Measurements from ENCODE around the gene GYS1.

DNA sequence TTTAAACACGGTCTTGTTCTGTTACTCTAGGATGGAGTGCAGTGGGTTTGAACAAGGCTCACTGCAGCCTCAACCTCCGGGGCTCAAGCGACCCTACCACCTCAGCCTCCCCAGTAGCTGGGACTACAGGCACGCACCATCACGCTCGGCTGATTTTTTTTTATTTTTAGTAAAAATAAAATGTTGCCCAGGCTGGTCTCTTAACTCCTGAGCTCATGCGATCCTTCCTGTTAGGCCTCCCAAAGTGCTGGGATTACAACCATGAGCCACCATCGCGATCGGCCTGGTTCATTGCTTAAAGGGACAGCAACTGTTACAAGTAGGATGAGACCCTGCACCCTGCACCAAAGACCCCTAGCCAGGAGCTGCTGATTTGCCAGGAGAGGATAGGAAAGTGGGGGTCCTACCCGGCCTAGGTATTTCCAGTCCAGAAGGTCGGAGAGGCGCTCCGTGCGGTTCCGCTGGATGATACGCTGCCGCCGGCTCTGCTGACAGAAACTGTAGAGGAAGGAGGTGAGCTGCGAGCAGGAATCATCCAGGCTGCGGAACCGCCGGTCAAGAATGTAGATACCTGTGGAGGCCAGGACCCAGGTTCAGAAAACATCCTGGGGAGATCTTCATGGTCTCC, 22.9 kb downstream of the GYS1 start:
- TF ChIP-seq, protein P1, sequence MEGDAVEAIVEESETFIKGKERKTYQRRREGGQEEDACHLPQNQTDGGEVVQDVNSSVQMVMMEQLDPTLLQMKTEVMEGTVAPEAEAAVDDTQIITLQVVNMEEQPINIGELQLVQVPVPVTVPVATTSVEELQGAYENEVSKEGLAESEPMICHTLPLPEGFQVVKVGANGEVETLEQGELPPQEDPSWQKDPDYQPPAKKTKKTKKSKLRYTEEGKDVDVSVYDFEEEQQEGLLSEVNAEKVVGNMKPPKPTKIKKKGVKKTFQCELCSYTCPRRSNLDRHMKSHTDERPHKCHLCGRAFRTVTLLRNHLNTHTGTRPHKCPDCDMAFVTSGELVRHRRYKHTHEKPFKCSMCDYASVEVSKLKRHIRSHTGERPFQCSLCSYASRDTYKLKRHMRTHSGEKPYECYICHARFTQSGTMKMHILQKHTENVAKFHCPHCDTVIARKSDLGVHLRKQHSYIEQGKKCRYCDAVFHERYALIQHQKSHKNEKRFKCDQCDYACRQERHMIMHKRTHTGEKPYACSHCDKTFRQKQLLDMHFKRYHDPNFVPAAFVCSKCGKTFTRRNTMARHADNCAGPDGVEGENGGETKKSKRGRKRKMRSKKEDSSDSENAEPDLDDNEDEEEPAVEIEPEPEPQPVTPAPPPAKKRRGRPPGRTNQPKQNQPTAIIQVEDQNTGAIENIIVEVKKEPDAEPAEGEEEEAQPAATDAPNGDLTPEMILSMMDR (tag by site-specific recombination; IDR thresholded peaks at IDR 0.05) = no peak
- TF ChIP-seq KLF8 (tag by site-specific recombination; IDR thresholded peaks at IDR 0.05) (no peak), ZNF501 (tag by site-specific recombination; IDR thresholded peaks at IDR 0.05) (no peak)

Data from HEK293 (cell line).